GM21723 (cell line): Measurements from ENCODE around the gene PRSS16.
A peak's percentile ranks its signal among the peaks of the same experiment; 100 is the strongest.
"Not testable (repeated sequence)": the region's sequence is repeated elsewhere in the genome, so short reads cannot be mapped to it uniquely, and the experiment has no call there.

Experiments used
- ATAC-seq: cut with Tn5 transposase; IDR thresholded peaks from one replicate; pipeline ENCODE4 v1.9.1; 2021; ENCODE audit warnings: mild to moderate bottlenecking, moderate library complexity; ENCODE audit not compliant: unreplicated experiment

Gene PRSS16, protein sequence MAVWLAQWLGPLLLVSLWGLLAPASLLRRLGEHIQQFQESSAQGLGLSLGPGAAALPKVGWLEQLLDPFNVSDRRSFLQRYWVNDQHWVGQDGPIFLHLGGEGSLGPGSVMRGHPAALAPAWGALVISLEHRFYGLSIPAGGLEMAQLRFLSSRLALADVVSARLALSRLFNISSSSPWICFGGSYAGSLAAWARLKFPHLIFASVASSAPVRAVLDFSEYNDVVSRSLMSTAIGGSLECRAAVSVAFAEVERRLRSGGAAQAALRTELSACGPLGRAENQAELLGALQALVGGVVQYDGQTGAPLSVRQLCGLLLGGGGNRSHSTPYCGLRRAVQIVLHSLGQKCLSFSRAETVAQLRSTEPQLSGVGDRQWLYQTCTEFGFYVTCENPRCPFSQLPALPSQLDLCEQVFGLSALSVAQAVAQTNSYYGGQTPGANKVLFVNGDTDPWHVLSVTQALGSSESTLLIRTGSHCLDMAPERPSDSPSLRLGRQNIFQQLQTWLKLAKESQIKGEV

DNA sequence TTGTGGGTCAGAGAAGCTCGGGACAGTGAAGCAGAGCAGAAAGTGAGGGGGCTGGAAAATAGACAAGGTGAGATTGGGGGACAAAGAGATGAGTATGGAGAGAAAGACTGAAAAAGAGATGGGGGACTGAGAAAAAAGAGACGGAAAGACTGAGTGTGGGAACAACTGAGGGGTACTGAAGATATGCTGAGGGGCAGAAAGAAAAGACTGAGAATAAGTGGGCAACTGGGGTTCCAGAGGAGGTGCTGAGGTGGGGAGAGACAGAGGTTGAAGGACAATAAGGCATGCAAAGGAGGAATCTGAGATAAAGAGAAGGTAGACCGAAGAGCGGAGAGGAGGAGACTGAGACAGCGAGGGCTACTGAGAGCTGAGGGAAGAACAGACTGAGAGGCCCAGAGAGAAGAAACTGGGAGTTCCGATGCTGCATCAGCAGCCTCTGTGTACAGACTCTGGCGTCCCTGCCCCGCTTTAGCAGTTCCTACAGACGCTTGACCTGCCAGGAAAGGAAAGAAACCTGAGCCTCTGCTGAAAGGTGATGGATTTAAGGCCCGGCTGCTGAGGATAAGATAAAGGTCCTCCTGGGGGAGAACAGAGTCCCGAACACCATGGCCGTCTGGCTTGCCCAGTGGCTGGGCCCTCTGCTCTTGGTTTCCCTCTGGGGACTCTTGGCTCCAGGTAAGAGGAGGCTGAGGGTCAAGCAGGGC lies at the start of gene PRSS16:
Gene PRSS16, plus strand, starts transcription at position 569 of the 704 bp plus-strand sequence. Its CDS starts 37 bp downstream, at position 606.
- no peak for ATAC-seq

DNA sequence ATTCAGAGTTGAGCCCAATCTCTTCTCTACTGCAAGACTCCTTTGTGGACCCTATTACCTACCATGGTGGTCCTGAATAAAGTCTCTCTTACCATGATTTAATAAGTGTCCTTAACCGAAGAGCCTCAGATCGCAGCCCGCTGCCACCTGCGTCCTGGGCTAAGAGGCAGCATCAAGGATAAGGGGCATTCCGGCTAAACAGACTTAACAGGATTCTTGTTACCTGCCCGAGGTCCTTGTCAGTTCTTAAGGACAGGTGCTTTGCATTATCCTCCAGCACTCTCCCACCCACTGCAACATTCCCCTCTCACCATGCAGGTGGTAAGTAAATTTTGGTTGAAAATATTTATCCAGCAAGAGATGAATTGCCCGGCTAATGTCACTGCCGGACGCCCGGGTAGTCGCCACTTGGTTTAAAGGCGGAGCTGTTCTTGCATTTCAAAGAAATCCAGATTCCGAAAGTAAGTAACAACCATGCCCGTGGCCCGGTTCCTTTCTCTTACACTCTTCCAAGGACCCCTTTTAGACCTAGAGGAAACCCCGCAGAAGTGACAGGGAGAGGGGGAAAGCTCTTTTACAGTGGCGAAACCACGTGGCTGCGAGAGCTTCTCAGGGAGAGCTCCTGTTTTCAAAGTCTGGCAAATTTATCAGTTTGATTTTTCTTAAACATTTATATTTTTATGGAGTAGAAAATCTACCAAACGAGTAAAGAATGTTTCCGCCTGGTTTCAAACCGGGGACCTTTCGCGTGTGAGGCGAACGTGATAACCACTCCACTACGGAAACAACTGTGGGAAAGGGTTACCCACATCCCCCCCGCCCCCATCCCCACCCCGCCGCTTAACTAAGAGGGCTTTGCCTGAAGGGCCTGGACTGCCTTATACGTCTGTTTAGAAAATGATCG lies 41.9 kb upstream of the PRSS16 start:
- ATAC-seq, result no peak

DNA sequence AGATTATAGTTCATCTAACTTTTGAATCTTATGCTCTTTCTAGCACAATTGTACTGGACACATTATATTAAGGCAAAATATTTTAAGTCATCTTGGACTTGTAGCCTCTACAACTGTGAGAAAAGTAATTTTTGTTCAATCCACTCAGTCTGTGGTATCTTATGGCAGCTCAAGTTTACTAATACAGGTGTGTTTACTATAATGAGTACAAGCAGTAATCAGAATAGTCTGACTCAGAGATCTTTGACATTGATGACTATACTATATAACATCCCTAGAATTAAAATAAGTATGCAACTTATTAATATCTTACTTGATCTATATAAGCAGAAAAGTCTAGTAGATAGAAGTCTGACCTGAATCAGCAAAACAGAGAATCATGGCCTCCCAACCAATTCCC lies 40.7 kb upstream of the PRSS16 start:
- ATAC-seq, result no peak

DNA sequence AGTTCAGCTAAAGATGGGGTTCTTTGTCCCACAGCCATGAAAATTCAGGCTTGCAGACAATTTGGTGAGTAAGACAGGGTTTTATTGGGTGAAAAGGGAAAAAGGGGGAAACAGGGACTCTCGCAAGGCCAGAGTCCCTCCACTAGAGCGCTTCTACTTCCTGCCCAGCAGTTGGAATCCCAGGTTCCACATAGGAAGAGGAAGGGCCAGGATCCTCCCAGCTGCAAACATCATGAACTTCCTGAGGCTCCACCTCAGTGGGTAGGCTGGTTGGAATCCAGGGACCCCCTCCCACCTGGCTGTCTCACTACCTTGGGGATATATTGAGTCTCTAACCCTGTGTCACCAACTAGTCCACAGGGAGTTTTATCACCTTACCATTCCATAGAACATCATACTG lies 39.5 kb upstream of the PRSS16 start:
- ATAC-seq, result no peak

DNA sequence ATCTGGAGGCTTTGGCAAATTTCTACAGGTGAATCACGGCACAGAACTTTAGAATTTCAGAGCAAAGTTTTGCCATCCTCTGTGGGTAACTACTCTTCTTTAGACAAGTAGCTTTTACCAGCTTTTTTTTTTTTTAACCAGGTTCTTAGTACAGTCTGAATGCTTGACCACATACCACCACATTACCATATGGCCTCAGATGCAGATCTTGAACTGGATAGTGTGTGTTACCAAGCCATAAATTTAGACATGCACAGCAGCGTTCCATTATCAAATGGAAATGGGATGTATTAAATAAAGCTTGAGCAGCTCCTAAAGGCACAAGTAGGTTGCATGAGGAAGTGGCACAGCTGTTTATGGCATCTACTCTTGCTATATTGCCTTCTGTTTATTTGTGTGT lies 38.3 kb upstream of the PRSS16 start:
- ATAC-seq, result no peak

DNA sequence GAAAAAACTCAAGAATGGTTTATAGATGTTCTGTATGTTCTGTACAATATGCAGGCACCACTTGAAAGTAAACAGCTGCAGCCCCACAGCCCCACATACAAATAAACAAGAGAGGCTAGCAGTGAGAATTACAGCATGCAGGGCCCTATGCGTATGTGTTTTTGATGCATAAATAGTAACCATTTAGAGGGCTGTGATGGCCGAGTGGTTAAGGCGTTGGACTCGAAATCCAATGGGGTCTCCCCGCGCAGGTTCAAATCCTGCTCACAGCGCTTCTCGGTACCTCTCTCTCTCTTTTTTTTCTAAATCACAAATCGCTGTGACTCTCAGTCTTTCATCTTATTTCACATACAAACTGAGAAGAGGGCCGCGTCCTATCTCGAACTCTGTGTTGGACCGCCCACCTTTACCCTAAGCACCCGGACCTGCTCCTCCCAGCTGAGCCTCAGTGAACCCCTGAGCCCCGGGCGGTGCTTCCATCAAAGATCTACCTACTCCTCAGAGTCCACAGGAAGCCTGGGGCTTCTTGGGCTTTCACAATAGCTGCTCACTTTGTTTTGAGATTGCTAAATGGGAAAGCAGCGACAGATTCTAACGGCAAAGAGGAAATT lies 37.7 kb upstream of the PRSS16 start:
- ATAC-seq, result no peak

DNA sequence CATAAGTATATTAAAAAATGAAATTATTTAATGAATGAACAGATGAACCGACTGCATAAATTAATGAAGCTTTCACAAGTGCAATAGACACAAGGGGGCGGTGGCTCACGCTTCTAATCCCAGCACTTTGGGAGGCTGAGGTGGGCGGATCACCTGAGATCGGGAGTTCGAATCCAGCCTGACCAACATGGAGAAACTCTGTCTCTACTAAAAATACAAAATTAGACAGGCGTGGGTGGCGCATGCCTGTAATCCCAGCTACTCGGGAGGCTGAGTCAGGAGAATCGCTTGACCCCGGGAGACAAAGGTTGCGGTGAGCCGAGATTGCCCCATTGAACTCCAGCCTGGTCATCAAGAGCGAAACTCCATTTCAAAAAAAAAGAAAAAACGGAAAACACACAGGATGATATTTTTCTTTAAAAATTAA lies 34.4 kb upstream of the PRSS16 start:
- not testable (repeated sequence) for ATAC-seq

DNA sequence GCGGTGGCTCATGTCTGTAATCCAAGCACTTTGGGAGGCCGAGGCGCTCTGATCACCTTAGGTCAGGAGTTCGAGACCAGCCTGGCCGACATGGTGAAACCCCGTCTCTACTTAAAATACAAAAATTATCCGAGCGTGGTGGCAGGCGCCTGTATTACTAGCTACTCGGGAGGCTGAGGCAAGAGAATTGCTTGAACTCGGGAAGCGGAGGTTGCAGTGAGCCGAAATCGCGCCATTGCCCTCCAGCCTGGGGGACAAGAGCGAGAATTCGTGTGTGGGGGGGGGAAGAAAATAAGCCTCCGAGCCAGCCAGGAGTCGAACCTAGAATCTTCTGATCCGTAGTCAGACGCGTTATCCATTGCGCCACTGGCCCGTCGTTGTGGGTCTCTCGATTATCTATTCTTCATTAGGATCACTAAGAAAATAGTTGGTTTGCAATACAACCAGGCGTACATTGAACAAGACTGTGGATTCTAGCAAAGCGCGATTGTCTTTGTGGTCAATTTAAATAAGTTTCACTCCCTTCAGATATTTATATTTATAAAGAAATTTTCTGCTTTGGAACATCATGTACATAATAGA lies 33.9 kb upstream of the PRSS16 start:
- ATAC-seq, result no peak

DNA sequence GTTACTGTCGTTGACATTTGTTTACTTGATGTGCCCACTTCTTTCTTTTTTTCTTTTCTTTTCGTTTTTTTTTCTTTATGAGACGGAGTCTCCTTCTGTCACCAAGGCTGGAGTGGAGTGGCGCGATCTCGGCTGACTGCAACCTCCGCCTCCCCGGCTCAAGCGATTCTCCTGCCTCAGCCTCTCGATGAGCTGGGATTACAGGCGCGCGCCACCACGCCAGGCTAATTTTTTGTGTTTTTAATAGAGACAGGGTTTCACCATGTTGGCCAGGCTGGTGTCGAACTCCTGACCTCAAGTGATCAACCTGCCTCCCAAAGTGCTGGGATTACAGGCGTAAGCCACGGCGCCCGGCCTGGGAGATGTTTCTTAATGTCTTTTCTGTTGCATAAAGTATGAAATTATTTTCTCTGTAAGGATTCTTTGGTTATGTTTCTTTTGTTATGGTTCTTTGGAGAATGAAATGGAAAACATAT lies 33.3 kb upstream of the PRSS16 start:
- ATAC-seq, result no peak

DNA sequence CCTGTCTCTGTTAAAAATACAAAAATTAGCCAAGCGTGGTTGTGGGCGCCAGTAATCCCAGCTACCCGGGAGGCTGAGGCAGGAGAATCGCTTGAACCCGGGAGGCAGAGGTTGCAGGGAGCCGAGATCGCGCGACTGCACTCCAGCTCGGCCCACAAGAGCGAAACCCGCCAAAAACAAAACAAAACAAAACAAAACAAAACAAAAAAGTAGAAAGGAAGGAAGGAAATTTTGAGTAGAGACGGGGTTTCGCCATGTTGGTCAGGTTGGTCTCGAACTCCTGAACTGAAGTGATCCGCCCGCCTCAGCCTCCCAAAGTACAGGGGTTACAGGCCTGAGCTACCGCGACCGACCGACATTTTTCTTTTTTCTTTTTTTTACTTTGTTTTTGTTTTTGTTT lies 30.6 kb upstream of the PRSS16 start:
- ATAC-seq, result no peak

DNA sequence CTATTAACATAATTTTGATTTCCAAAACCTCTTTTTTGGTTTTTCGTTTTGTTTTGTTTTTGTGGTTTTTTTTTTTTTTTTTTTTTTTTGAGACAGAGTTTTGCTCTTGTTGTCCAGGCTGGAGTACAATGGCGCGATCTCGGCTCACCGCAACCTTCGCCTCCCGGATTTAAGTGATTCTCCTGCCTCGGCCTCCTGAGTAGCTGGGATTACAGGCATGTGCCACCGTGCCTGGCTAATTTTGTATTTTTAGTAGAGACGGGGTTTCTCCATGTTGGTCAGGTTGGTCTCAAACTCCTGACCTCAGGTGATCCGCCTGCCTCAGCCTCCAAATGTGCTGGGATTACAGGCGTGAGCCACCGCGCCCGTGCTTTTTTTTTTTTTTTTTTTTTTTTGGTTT lies 24.5 kb upstream of the PRSS16 start:
- not testable (repeated sequence) for ATAC-seq

DNA sequence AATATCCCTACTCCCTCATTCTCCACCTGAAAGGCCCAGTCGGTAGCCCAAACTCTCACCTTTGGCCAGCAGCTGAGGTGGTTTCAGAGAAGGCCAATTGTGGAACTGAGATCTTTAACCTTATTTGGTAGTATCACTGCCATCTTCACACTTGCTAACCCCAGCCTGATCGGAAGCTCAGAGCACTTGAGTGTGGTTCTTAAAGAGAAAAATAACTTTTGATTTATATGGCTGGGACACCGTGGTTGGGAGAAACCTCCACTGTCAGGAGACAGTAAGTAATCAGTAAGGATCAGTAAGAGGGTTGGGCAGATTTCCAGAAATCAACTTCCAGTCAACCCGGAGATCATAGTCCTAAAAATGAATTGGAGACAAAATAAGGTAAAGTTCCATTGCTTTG lies 22.8 kb upstream of the PRSS16 start:
- ATAC-seq, result no peak

DNA sequence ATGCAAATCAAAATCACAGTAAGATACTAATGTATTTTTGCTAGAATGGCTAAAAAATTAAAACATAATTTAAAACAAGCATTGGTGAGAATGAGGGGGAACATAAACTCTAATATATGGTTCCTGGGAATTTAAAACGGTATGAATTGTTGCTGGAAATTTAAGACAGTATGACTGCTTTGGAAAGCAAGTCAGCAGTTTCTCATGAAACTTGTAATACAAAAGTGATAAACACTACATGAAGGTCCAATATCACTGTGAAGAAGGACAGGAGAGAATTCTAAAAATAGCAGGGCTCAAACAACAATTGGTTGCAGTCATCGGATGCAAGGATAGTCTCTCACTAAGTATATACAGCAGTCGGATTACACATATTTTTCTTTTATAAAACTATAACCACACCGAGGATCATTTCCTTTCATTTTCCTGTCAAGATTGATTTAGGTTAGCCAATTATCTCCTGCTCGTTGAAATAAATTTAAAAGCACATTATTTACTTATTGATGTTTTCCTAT lies 18.5 kb upstream of the PRSS16 start:
- no peak for ATAC-seq

DNA sequence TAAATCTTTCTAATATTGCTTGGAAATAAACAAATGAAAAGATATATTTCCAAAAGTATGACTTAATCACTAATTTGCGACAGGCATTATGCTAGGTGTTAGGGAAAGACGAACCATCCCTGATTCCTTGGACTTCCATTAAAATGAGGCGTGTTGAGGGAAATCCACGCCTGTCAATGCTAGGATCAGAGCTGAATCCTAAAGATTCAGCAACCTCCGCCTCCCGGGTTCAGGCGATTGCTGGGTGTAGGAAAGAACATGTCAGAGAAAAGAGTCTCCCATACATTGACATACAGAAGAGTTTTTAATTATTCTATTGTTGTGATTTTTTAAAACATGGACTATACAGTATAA lies 16.8 kb upstream of the PRSS16 start:
- no peak for ATAC-seq

DNA sequence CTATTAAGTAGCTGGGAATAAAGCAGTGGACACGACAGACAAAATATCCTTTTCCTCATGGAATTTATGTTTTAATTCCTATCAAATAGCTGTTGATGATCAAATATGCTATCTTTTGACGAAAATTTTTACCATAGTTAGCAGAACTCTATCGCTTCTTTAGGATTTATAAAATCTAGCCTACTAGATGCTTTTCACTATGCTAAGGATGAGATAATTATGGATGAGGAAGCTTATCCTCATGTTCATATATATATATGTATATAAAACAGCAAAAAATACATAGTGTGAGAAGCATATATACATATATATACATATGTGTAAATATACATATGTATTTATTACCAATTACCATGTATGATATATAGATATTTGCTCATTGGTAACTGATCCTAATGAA lies 12.9 kb upstream of the PRSS16 start:
- ATAC-seq, result no peak

DNA sequence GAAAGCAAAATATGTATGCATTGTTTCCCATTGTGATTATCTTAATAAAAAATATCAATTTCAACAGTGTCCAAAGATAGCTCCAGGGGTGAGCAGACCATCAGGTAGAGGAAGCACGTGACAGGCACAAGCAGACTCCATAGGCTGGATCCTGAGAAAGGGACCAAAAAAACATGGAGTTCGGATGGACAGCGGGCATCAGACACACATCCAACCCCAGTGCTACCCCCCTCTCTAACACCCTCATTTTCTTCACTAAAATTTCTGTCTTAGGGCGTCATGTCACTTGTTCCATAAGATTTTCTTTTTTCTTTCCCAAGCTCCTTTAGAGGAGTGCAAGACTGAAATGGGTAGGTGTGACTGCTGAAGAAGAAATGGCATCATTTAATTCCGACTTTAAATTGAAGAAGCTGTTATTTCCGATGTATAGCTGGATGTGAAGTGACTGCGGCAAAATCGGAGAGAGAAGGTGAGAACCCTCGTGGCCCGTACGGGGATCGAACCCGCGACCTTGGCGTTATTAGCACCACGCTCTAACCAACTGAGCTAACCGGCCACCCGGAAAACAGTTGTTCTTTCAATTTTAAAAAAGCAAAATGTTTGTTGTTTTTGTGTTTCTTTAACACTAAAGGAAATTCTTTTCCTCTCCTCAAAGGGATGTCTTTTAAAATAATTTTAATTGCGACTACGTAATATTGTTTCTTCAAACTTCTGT lies 10.3 kb upstream of the PRSS16 start:
- ATAC-seq, result peak; percentile 46

DNA sequence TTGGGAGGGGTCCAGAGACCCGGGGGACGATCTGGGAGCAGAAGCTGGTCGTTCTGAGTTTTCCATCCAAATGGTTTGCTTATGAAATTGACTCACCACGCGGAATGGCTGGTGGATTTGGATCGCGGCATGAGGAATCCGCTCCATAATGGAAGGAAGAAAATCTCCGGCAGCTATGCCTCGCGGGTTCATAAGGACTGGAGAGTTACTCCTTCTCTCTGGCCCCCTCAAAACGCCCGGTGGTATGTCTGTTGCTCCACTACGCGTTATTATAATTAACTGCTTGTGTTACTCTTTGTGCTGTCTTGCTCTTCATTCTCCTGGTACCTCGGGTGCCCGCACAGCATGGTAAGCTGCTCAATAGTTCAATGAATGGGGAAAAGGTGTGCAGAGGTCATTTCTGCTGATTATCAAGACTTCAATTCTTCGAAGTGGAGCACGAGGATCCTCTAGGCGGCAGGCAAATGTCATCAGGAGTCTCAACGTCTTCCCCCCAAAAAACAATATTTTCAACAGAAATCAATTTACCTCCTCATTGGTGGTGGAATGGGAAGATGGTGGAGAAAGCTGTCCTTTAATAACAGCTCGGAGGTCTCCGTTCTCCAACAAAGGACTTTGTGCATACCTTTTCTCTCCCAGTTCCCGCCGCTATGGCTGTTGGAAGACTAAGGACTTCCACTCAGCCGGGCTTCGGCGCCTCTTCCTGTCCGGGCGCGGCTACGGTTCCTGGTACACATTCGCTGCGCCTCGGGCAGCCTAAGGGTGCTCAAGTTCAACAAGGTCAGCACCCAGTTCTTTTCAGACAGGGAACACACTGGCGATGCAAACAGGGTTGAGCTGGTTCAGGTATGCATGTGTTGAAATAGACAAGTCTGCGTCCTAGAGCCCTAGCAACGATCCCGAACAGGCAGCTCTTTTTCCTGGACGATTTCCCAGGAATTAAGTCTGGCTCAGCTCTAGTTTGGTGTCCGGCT lies 9.2 kb upstream of the PRSS16 start:
- no peak for ATAC-seq

DNA sequence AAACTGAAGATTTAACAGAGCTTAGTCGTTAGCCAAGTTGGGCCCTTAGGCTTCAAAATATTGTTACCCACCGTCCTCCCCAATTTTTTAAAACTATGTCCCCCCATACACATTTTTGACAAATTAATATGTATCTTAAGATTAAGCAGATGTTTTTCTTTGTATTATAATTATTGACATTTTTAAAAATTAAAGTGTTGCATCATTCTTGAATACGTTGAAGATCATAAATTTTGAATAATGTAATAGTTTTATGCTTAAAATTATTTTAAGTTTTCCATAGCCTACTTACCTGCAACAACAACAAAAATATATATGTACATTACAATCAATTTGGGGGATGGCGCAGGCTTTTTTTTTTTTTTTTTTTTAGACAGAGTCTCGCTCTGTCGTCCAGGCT lies 8.2 kb upstream of the PRSS16 start:
- ATAC-seq, result no peak
